K562 (cell line): ENCODE results near the gene FOXP3. TPM values are rescaled to one million over a fixed set of nuclear protein-coding genes. Genes with fewer than 3 reads are reported as not detected.

Experiments used
- ATAC-seq: fragments of 200-7000 bp; cut with Tn5 transposase; 3 replicates; pipeline ENCODE4 v1.9.1; 2020; ENCODE audit warnings: moderate library complexity
- BruUV-seq: library from RNA; stranded (reverse); fragments of 400-500 nt; replicated peaks from 2 replicates; lab custom pipeline; 2021; lab: Mats Ljungman, UMichigan
- CTCF ChIA-PET: fragments of 300-600 bp; formaldehyde crosslinking; extraction: SDS; loops from one replicate; lab custom pipeline; 2021; ENCODE audit warnings: low intra/inter-chr PET ratio; lab: Yijun Ruan, JAX
- POLR2A ChIA-PET: fragments of 300-600, 350-650 bp; sonication (Branson Sonifier 250); formaldehyde crosslinking; extraction: SDS; loops from one replicate; lab custom pipeline; 2021; ENCODE audit warnings: antibody characterized with exemption, inconsistent platforms; lab: Yijun Ruan, JAX
- DNase-seq, 4 experiments: peaks; one replicate each; pipeline versions ENCODE4 v3.0.0 to v3.0.0-alpha.2; 2011 to 2018; ENCODE audit warnings: low spot score in 3 of 4, mixed read lengths in 3 of 4; ENCODE audit errors: extremely low read depth in 1 of 4
- FAIRE-seq: peaks from 2 replicates; lab custom pipeline; 2011; peaks lifted over from hg19 to GRCh38; lab: Jason Lieb, UNC
- H2AFZ ChIP-seq: 2 replicates; pipeline ENCODE4 v1.6.0; 2011; ENCODE audit warnings: low read depth, low read length, control low read depth, inconsistent platforms
- H3K27ac ChIP-seq: fragments of 200-600 bp; 3 replicates; pipeline ENCODE4 v1.8.0; 2011; ENCODE audit warnings: low read depth, mild to moderate bottlenecking, control low read depth, inconsistent platforms, low read length, moderate library complexity, mixed read lengths; ENCODE audit errors: extremely low read depth
- H3K27me3 ChIP-seq, 2 experiments: fragments of 300-600 bp in 1 of 2; 2 replicates in 1 of 2; 3 replicates in 1 of 2; pipeline versions ENCODE4 v1.6.0 to v1.8.0; 2011; ENCODE audit warnings: inconsistent platforms in 2 of 2, low read length in 2 of 2, mild to moderate bottlenecking in 1 of 2, mixed read lengths in 1 of 2, moderate library complexity in 1 of 2; ENCODE audit not compliant: control insufficient read depth in 2 of 2, insufficient read depth in 2 of 2
- H3K36me3 ChIP-seq: fragments of 300-600 bp; 3 replicates; pipeline ENCODE4 v1.8.0; 2011; ENCODE audit warnings: mild to moderate bottlenecking, low read length, inconsistent platforms; ENCODE audit not compliant: control insufficient read depth, insufficient read depth
- H3K4me1 ChIP-seq, 2 experiments: fragments of 200-600 bp in 1 of 2; replicated peaks in 1 of 2; 2 replicates in 1 of 2; 3 replicates in 1 of 2; pipeline versions ENCODE4 v1.5.1 to v1.8.0; 2011; ENCODE audit warnings: inconsistent platforms in 2 of 2, low read length in 2 of 2, mild to moderate bottlenecking in 1 of 2, mixed read lengths in 1 of 2, moderate library complexity in 1 of 2; ENCODE audit not compliant: control insufficient read depth in 2 of 2, insufficient read depth in 2 of 2
- H3K4me2 ChIP-seq: 2 replicates; pipeline ENCODE4 v1.6.1; 2011; ENCODE audit warnings: low read length, control low read depth, inconsistent platforms, mixed read lengths; ENCODE audit not compliant: insufficient read depth
- H3K4me3 ChIP-seq: fragments of 200-600 bp; sonication (generic), shearing (Covaris generic); 2 replicates; pipeline ENCODE4 v1.5.1; 2016; ENCODE audit warnings: control low read depth, inconsistent platforms
- H3K79me2 ChIP-seq: fragments of 200-600 bp; 3 replicates; pipeline ENCODE4 v1.8.0; 2011; ENCODE audit warnings: low read length, inconsistent platforms; ENCODE audit not compliant: control insufficient read depth, insufficient read depth
- H3K9ac ChIP-seq, 2 experiments: 2 replicates each; pipeline versions ENCODE4 v1.6.0 to v1.6.1; 2011; ENCODE audit warnings: low read depth in 2 of 2, low read length in 2 of 2, control low read depth in 1 of 2, inconsistent platforms in 1 of 2, mild to moderate bottlenecking in 1 of 2, mixed read lengths in 1 of 2; ENCODE audit not compliant: insufficient read depth in 1 of 2
- H3K9me1 ChIP-seq: one replicate; pipeline ENCODE4 v1.6.0; 2011; ENCODE audit warnings: inconsistent platforms, mild to moderate bottlenecking, low read length, moderate library complexity; ENCODE audit not compliant: control insufficient read depth, insufficient read depth
- H3K9me3 ChIP-seq: replicated peaks from 2 replicates; pipeline ENCODE4 v1.5.1; 2011; ENCODE audit warnings: low read depth, low read length, inconsistent platforms; ENCODE audit not compliant: control insufficient read depth, insufficient read depth
- H4K20me1 ChIP-seq: replicated peaks from 2 replicates; pipeline ENCODE4 v1.6.1; 2011; ENCODE audit warnings: low read length, inconsistent platforms, mixed read lengths; ENCODE audit not compliant: control insufficient read depth, insufficient read depth
- E2F4 ChIP-seq: sonication (generic); formaldehyde crosslinking; IDR thresholded peaks from 2 replicates; pipeline ENCODE4 v1.8.0; 2022; ENCODE audit warnings: mild to moderate bottlenecking, low read depth, missing genetic modification reagents
- HBP1 ChIP-seq: fragments of 450-650 bp; formaldehyde crosslinking; IDR thresholded peaks from 2 replicates; pipeline ENCODE4 v1.4.0; 2022; ENCODE audit warnings: missing genetic modification characterization
- HSF4 ChIP-seq: fragments of 250-450 bp; sonication (Bioruptor Pico); IDR thresholded peaks from 2 replicates; pipeline ENCODE4 v2.1.2; 2022; ENCODE audit warnings: mild to moderate bottlenecking, moderate library complexity, borderline replicate concordance
- MAX ChIP-seq: sonication (generic); formaldehyde crosslinking; IDR thresholded peaks from 2 replicates; pipeline ENCODE4 v1.9.0; 2022; ENCODE audit warnings: mild to moderate bottlenecking, missing genetic modification reagents
- MTA2 ChIP-seq: fragments of 450-650 bp; IDR thresholded peaks from 2 replicates; pipeline ENCODE4 v1.6.1; 2016; ENCODE audit warnings: low read depth
- NFIX ChIP-seq: fragments of 250-450 bp; sonication (Bioruptor Pico); IDR thresholded peaks from 2 replicates; pipeline ENCODE4 v1.4.0; 2020; ENCODE audit warnings: low read depth, mild to moderate bottlenecking, moderate library complexity
- SMARCA5 ChIP-seq: fragments of 450-650 bp; IDR thresholded peaks from 2 replicates; pipeline ENCODE4 v1.6.1; 2016
- SP1 ChIP-seq: sonication (generic); formaldehyde crosslinking; IDR thresholded peaks from 2 replicates; pipeline ENCODE4 v1.8.1; 2022; ENCODE audit warnings: mild to moderate bottlenecking, missing genetic modification reagents
- TEAD2 ChIP-seq: fragments of 450-650 bp; IDR thresholded peaks from 2 replicates; pipeline ENCODE4 v1.6.1; 2016; ENCODE audit warnings: missing genetic modification characterization, control low read depth, missing compliant biosample characterization
- XRCC4 ChIP-seq: IDR thresholded peaks from one replicate; pipeline ENCODE4 v1.6.1; 2011; ENCODE audit not compliant: insufficient read depth, insufficient read length; ENCODE audit errors: extremely low read depth
- ZNF282 ChIP-seq: sonication (generic); formaldehyde crosslinking; IDR thresholded peaks from 2 replicates; pipeline ENCODE4 v1.8.1; 2023; ENCODE audit warnings: missing genetic modification reagents
- ZNF561 ChIP-seq: fragments of 450-650 bp; formaldehyde crosslinking; conservative IDR thresholded peaks from 2 replicates; pipeline ENCODE4 v1.4.0; 2020; ENCODE audit warnings: mild to moderate bottlenecking, moderate library complexity
- ZNF644 ChIP-seq: fragments of 200-800 bp; sonication (Bioruptor generic); IDR thresholded peaks from 2 replicates; pipeline ENCODE4 v1.6.1; 2016; ENCODE audit warnings: low read depth, missing genetic modification characterization, missing compliant biosample characterization
- ZNF699 ChIP-seq: fragments of 250-450 bp; sonication (Bioruptor Pico); IDR thresholded peaks from 2 replicates; pipeline ENCODE4 v1.8.0; 2021; ENCODE audit warnings: mild to moderate bottlenecking, moderate library complexity; ENCODE audit not compliant: insufficient replicate concordance
- WGBS: fragments of 100-300 bp; shearing (Covaris generic); methylation state at CpG from one replicate; pipeline ENCODE4 v1.1.6; 2016; ENCODE audit warnings: low coverage, mixed read lengths; ENCODE audit not compliant: insufficient coverage; ENCODE audit errors: missing lambda C conversion rate; 5-methylcytosine and 5-hydroxymethylcytosine counted together
- in situ Hi-C: fragments of 300-500 bp; cut with MboI; formaldehyde crosslinking; loops from 4 replicates; pipeline ENCODE4 v1.15.0; 2018; ENCODE audit warnings: inconsistent platforms, mixed read lengths
- intact Hi-C: fragments of 100-400 bp; cut with micrococcal nuclease; formaldehyde crosslinking; loops from 2 replicates; pipeline ENCODE4 v1.14.2; 2022
- polyA plus RNA-seq, 8 experiments: library from polyadenylated mRNA; depleted of rRNA in 4 of 8; stranded (reverse) in 5 of 8; unstranded in 3 of 8; fragments of >200 nt; fragmentation: Nextera tagmentation in 2 of 8; fragmentation: Illumina TruSeq in 1 of 8; extraction: Ambion mirVana in 2 of 8; extraction: Trizol in 1 of 8; gene quantifications; 2 replicates each; pipeline versions ENCODE4 v1.2.1 to v1.2.3, GENCODE V29; 2011 to 2014; ENCODE audit warnings: inconsistent platforms in 1 of 8, missing spikeins in 1 of 8
- total RNA-seq, 7 experiments: library from RNA; depleted of rRNA in 6 of 7; stranded (reverse); fragments of >200 nt in 6 of 7; fragmentation: Illumina TruSeq in 2 of 7; extraction: Trizol in 2 of 7; gene quantifications; 2 replicates each; pipeline versions ENCODE4 v1.2.1 to v1.2.3, GENCODE V29; 2011 to 2021; ENCODE audit warnings: low replicate concordance in 1 of 7

FOXP3 gene
- total and polyA plus RNA-seq, 9 of the 15 experiments (the other 6 are each of a cell fraction or from before 2014, with no cell fraction given) = 0.04 to 0.24 (median 0.07) TPM; not detected in 4

- Histone ChIP-seq H4K20me1 (no peaks in the 10 kb centered on the region), H3K27me3 (no peaks in the 10 kb centered on the region), H3K79me2 (no peaks in the 10 kb centered on the region; the same call in 2 of the 3 replicates), H3K4me3 (no peak overlapping the region), H3K4me2 (no peak overlapping the region), H3K4me1 (peaks cover 29 to 57% of the 10 kb centered on the region in 2 experiments; a peak in 4 of 5 replicates), H3K9me1 (no peaks in the 10 kb centered on the region), H2AFZ (no peak overlapping the region), H3K36me3 (peaks cover 53% of the 10 kb centered on the region; the same call in 2 of the 3 replicates), H3K9me3 (no peaks in the 10 kb centered on the region), H3K9ac (peak overlapping the region in 1 of 2 experiments; percentile 36; a peak in 2 of 4 replicates), H3K27ac (no peak overlapping the region; the same call in 2 of the 3 replicates)
- BruUV-seq = no TSS peak
- in situ Hi-C loops = no loop called here
- intact Hi-C loops = no loop called here
- no peak for FAIRE-seq
- WGBS = 91% methylated on average over 5 of the region's 10 CpGs
- ATAC-seq = no peak
- POLR2A ChIA-PET = no interaction called here
- CTCF ChIA-PET = no interaction called here
- TF ChIP-seq ZNF282 (CRISPR knock-in tag) = no peak
- no peak for TF ChIP-seq TEAD2 (tag)
- no peak for DNase-seq
These were observed 18.0 kb downstream of the FOXP3 start for GRCh38 chrX:49246541-49246940.

GRCh38 chrX:49244207-49244606 lies 20.3 kb downstream of the FOXP3 start:
- Histone ChIP-seq H3K27ac (peak overlapping the region; percentile 45; the same call in 1 of the 3 replicates), H3K27me3 (no peaks in the 10 kb centered on the region), H3K9ac (peak overlapping the region in 1 of 2 experiments; percentile 35; a peak in 1 of 4 replicates), H3K4me3 (no peak overlapping the region), H3K79me2 (no peaks in the 10 kb centered on the region; the same call in 2 of the 3 replicates), H3K4me1 (peaks cover 32 to 51% of the 10 kb centered on the region in 2 experiments; a peak in 4 of 5 replicates), H4K20me1 (no peaks in the 10 kb centered on the region), H3K4me2 (peak overlapping the region; percentile 55; the same call in 1 of the 2 replicates), H3K9me1 (no peaks in the 10 kb centered on the region), H3K9me3 (no peaks in the 10 kb centered on the region), H3K36me3 (peaks cover 53% of the 10 kb centered on the region; the same call in 2 of the 3 replicates), H2AFZ (no peak overlapping the region)
- no TSS peak for BruUV-seq
- POLR2A ChIA-PET = no interaction called here
- DNase-seq = peak in 2 of 4 experiments; percentile 78 to 79
- whole genome bisulfite sequencing = no CpG with 5 or more reads among the region's 2 CpGs
- peak; percentile 93 for FAIRE-seq
- CTCF ChIA-PET = no interaction called here
- intact Hi-C loops = no loop called here
- in situ Hi-C loops = no loop called here
- ATAC-seq = peak; percentile 69
- 0 out of 2 replicates have a peak, but pooled peaks have one; percentile 79 for TF ChIP-seq HBP1 (CRISPR knock-in tag)
- TF ChIP-seq NFIX = no peak
- TF ChIP-seq ZNF561 = no peak
- TF ChIP-seq XRCC4 = no peak
- no peak for TF ChIP-seq ZNF699 (CRISPR knock-in tag)
- TF ChIP-seq HSF4 (CRISPR knock-in tag) = no peak; the same call in 1 of the 2 replicates
- TF ChIP-seq ZNF644 = no peak
- no peak for TF ChIP-seq E2F4 (CRISPR knock-in tag)
- TF ChIP-seq SMARCA5 = no peak
- no peak for TF ChIP-seq SP1 (CRISPR knock-in tag)
- no peak for TF ChIP-seq MAX (CRISPR knock-in tag)
- peak; percentile 97 for TF ChIP-seq MTA2
